Measurements from ENCODE around the gene ARID1B.

DNA sequence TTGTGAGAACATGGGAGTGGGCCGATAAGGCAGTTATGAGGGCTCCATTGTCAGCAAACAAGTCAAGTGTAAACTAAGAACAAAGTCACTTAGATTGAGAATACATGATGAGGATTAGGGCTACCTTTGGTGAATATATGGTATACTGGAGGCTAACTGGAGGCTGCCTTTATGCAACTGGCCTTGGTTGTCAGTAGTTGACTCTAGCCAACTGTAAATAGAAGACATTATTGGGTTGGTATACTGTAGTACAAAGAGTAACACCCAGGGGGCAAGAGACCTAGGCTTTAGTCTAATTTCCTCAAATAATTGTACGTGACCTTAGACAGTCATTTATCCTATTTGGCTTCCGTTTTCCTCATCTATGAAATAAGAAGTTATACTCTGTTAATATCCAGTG is 235.2 kb downstream of the ARID1B start:
- TF ChIP-seq, protein P1, sequence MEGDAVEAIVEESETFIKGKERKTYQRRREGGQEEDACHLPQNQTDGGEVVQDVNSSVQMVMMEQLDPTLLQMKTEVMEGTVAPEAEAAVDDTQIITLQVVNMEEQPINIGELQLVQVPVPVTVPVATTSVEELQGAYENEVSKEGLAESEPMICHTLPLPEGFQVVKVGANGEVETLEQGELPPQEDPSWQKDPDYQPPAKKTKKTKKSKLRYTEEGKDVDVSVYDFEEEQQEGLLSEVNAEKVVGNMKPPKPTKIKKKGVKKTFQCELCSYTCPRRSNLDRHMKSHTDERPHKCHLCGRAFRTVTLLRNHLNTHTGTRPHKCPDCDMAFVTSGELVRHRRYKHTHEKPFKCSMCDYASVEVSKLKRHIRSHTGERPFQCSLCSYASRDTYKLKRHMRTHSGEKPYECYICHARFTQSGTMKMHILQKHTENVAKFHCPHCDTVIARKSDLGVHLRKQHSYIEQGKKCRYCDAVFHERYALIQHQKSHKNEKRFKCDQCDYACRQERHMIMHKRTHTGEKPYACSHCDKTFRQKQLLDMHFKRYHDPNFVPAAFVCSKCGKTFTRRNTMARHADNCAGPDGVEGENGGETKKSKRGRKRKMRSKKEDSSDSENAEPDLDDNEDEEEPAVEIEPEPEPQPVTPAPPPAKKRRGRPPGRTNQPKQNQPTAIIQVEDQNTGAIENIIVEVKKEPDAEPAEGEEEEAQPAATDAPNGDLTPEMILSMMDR (IDR thresholded peaks at IDR 0.05): no peak
- no peak for TF ChIP-seq POLR2A (IDR thresholded peaks at IDR 0.05)
